COR-L47 (cell line): ENCODE measurements around the gene RAB33A.

Experiments used
- DNase-seq: peaks from one replicate; lab custom pipeline; 2025; lab: John Stamatoyannopoulos, UW

The RAB33A gene

DNA sequence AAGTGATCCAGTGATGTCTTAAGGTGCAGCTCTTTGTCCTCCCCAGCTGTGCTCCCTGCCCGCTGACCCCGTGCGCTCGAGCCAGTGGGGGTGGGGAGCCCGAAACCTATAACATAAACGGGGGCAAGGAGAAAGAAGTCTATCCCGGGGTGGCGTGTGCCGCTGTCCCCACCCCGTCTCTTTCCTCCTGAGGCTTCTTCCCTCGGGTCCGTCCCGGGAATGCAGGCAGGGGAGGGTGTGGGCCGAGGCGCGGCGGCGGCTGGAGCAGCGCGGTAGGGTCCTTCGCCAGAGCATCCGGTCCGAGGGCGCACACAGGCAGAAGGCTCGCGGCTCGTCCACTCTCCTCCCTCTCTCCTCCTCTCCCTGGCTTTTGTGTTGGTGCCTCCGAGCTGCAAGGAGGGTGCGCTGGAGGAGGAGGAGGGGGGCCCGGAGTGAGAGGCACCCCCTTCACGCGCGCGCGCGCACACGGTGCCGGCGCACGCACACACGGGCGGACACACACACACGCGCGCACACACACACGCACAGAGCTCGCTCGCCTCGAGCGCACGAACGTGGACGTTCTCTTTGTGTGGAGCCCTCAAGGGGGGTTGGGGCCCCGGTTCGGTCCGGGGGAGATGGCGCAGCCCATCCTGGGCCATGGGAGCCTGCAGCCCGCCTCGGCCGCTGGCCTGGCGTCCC is at the start of gene RAB33A:
Gene RAB33A, plus strand, starts transcription at position 517 of the 681 bp plus-strand sequence. Its CDS starts 101 bp downstream, at position 618.
- peak; percentile 30 for DNase-seq

DNA sequence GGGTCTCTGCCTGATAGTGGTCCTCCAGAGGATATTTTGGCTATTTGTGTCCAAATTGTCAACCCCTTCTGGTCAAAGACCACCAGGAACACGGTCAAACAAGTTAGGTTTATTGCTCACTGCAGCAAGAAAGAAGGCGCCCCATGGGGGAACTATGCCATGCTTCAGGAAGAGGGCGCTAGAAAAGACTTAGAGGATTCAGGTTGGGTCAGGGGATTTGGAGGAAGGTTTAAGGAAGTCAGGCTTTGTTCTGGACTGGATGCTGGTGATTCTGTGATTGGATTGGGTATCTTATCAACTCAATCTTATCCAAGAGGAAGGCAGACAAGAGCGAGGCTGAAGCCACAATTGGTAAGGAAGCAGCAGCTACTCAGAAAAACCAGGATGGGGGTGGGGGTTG is 47.2 kb upstream of the RAB33A start:
- DNase-seq = no peak

- DNase-seq = no peak
These were observed 46.5 kb upstream of the RAB33A start for GRCh38 chrX:130125091-130125874.

GRCh38 chrX:130130990-130131389 is 40.8 kb upstream of the RAB33A start:
- DNase-seq = no peak

- DNase-seq = no peak
These were observed 35.3 kb upstream of the RAB33A start for GRCh38 chrX:130136496-130136895.

GRCh38 chrX:130136961-130137360 is 34.8 kb upstream of the RAB33A start:
- no peak for DNase-seq

DNA sequence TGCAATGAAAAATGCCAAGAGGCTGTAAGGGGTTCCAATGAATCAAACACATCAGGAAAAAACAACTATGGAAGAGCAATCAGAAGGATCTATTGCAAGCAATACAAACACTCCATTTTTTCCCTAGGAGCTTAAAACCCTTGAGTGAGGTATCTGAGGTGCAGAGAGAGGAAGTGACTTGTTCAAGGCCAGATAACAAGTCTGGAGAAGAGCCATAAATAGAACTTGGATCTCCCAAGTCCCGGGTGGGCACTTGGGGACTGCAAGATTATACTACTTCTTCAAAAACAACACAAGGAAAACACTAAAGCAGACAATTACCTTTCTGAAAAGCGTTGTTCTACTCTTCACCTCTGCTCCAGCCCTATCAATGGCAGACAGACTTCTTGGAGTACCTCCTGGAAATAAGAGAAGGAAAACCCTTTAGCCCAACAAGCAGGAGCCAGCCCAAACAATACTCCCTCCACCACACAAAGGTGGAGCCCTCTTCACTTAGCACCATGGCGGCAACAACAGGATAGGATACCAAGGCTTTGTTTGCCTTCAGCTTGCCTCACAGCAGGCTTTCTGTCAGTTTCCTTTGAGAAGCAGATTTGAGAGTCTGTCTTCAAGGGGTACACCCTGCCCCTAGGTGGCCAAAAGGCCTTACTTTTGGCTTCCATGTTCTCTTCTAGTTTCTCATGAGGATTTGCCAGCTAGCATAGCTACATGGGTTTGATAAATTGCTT is 32.1 kb upstream of the RAB33A start:
- no peak for DNase-seq

GRCh38 chrX:130144509-130144908 is 27.3 kb upstream of the RAB33A start:
- no peak for DNase-seq

- DNase-seq = no peak
These were observed 26.6 kb upstream of the RAB33A start for GRCh38 chrX:130145123-130145522.

DNA sequence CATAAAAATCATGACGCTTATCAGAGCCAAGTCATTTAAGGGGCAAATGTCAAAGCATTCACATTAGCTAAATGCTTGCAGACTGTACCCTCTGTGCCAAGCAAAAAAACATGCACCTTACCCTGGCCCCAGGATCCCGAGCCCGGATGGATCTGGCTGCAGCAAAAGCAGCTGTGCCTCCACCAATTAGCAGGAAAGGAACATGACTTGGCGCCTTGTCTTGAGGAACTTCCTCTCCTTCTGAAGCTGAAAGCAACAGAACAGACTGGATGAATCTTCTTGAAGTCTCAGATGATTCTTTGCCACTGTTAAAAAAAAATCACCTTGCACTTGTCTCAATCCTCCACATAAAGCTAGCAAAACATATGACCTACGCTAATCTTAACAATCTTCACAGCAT is 24.1 kb upstream of the RAB33A start:
- no peak for DNase-seq

DNA sequence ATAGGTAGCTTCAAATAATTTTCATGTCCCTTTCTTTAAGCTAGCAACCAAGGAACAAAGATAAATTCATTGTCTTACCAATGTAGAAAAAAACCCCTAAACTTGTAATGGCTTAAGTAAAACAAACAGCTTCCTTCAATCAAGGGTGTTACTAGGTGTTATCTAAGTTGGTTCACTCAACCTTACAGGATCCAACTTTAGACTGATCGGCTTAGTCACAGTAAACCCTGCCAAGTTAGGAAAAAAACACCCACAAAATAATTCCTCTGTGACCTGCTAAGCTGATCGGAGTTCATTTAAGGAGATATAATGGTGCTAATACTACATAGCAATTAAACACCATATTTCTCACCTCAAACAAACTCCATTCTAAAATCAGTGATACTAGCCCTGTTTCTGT is 16.2 kb upstream of the RAB33A start:
- DNase-seq = no peak

DNA sequence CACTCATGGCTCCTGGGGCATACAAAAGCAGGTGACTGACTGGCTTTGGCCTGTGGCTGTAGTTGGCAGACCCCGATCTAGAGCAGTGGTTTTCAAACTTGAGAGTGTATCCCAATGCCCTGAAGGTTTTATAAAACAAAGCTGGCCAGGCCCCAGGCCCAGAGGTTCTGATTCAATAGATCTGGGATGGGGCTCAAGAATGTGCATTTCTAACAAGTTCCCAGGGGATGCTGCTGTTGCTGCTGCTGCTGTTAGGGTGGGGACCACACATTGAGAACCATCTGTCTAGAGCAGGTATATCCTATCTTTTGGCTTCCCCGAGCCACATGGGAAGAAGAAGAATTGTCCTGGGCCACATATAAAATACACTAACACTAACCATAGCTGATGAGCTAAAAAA is 13.5 kb upstream of the RAB33A start:
- no peak for DNase-seq

DNA sequence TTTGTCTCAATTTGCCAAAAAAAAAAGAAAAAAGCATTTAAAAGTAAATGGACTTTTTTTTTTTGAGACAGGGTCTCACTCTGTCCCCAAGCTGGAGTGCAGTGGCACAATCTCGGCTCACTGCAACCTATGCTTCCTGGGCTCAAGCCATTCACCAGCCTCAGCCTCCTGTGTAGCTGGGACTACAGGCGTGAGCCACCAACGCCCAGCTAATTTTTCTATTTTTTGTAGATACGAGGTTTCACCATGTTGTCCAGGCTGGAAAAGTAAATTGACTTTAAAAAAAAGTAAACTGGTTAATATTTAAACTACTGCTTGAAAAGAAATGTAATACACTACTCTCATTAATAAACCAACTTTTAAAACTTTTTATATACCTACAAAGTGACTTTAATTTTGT is 12.0 kb upstream of the RAB33A start:
- no peak for DNase-seq

- DNase-seq = no peak
These were observed 9.5 kb upstream of the RAB33A start for GRCh38 chrX:130162094-130162735.

- DNase-seq = no peak
These were observed 8.4 kb upstream of the RAB33A start for GRCh38 chrX:130163398-130163797.

GRCh38 chrX:130165181-130165702 is 6.5 kb upstream of the RAB33A start:
- no peak for DNase-seq

DNA sequence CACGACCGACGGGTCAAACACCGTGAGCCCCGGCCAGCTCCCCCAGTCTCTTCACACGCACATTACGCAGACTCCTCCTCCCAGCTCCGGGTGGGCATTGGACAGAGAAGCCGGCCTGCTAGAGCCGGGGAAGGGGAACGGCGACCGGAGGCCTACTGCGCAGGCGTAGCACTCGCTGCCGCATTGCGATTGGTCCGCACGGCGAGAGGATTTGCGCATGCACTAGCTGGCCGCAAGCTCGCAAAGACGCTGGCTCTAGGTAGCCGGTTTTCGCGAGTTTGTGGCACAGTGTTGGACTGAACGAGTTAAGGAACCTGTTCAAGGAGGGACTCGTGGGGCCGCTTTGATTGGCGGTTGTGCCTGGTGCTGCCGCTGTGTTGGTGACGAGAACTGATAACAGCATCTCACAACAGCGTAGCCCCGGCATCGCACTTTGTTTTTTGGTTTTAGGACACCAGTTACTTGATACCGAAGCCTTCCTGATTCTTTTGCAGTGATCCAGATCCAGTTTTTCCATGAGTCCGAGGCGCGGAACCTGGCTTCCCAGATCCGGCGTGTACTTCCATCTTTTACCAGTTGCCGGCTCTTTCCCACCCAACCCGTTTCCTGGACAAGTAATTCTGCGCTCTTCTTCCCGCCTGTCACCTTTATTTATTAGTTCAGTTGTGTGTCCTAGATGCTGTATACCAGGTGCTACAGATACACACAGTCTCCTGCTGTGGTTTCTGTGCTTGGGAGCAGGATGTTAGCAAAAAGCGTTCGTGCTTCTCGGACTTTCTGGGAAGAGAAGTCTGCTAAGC is 5.9 kb upstream of the RAB33A start, which contains the start of gene AIFM1:
Gene AIFM1, minus strand, starts transcription at position 139 of the 800 bp plus-strand sequence. CDS start 185 bp downstream, outside the sequence.
- peak; percentile 89 for DNase-seq

DNA sequence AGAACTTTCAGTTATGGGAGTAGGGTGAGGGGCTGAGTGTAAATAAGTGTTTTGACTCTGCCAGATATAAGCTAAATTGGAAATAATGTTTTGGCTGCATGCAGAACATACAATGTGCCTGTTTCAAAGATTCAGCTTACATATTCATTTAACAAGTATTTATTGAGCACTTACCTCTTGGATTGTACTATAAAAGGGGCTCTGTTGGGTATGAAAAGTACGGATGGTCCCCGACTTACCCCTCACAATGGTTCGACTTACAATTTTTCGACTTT is 5.3 kb upstream of the RAB33A start:
- no peak for DNase-seq

DNA sequence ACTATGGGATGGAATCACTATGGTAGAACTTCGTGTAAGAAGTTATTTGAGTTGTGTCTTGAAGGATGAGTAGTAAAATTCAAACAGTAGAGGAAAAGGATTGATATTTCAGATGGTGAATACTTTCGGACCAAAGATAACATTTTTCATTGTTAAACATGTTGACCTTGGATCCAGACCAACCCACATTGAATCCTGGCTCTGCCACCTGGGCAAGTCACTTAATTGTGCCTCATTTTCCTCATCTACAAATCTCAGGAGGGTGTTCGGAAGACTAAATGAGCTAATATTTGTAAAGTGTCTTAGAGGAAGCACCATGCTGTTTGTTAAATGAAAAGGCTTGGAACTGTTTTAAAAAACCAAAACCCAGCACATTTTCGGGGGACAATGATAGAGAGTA is 4.7 kb upstream of the RAB33A start:
- no peak for DNase-seq

DNA sequence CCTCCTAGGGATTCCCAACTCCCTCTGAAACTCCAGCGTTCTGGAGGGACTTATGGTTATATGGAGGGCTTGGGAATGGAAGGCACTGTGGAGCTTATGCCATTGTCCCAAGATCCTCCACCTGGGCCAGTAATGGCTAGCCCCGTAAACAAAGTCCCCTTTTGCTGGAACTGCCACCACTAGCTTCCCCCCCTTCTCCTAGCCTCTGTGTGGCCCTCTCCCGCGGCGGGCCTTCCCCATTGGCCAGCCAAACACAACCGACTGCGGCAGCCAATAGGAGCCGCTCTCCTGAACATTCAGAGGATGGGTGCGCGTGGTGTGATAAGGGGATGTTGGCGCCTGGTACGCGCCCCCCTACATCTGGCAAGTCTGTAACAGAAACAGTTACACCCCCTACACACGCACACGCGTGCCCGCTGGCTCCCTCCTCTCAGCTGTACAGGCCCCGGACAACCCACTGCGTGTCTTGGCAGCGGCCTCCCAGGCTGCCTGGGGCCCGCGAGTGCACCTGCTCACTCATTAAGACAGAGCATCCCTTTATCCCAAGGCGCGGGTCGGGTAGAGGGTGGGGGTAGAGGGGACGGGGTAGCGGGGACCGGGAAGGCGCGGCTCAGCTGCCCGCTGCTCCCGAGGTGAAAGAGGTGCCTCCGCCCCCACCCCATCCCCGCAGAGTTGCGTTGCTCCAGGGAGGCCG is 863 bp upstream of the RAB33A start:
- peak; percentile 84 for DNase-seq
